ENCODE results near the gene MEGF11. TPM values are rescaled to one million over a fixed set of nuclear protein-coding genes. Genes with fewer than 3 reads are reported as not detected.

The MEGF11 gene
- total RNA-seq, 2 donors from 2014 or later = not detected

DNA sequence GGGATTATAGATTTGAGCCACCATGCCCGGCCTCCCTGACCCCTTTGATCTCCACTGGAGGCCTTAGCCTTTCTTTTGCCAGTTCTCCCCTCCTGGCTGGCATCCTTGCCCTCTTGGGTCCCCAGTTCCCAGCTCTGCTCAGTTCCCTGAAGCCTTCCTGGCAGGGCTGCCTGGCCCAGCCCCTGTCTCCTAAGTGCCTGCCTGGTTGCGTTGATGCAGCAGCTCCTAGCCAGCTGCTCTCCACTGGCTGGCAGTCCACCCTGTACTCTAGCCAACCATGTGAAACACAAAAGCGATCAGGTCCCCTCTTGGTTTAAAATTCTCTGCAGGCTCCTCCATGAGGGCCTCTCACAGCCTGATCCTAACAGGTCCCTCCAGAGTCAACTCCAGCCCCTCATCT lies 199.6 kb downstream of the MEGF11 start:
- intact Hi-C loops (cut with DNase I) = no loop called here
- Histone ChIP-seq H3K4me1 (no peaks in the 10 kb centered on the region), H3K4me3 (no peak overlapping the region), H3K27me3 (no peaks in the 10 kb centered on the region), H3K9me3 (no peaks in the 10 kb centered on the region), H3K36me3 (no peaks in the 10 kb centered on the region), H3K27ac (no peak overlapping the region), H3K9ac (ENCODE audit: low read depth in 2 of 2, low read length in 2 of 2) (no peak overlapping the region)
- TF ChIP-seq, protein P1, sequence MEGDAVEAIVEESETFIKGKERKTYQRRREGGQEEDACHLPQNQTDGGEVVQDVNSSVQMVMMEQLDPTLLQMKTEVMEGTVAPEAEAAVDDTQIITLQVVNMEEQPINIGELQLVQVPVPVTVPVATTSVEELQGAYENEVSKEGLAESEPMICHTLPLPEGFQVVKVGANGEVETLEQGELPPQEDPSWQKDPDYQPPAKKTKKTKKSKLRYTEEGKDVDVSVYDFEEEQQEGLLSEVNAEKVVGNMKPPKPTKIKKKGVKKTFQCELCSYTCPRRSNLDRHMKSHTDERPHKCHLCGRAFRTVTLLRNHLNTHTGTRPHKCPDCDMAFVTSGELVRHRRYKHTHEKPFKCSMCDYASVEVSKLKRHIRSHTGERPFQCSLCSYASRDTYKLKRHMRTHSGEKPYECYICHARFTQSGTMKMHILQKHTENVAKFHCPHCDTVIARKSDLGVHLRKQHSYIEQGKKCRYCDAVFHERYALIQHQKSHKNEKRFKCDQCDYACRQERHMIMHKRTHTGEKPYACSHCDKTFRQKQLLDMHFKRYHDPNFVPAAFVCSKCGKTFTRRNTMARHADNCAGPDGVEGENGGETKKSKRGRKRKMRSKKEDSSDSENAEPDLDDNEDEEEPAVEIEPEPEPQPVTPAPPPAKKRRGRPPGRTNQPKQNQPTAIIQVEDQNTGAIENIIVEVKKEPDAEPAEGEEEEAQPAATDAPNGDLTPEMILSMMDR (IDR thresholded peaks at IDR 0.05) = no peak
- no peak for DNase-seq

DNA sequence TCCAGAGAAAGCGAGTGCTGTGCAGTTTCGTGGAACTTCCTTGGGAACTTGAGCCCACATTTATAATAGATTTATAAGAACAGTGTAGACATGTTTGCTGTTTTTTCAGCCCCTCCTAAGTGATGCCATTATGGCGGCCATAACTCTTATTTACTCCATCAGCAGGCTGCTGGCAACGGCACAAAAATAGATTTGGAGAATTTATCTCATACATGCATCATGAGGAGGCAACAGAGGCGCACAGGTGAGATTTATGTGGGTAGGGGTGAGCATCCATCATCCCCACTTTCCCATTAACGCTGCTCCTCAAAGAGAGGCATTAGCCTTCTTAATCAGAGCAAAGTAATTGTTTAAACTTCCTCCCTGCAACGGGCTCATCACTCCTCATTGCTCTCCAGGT lies 201.7 kb downstream of the MEGF11 start:
- Histone ChIP-seq H3K36me3 (no peaks in the 10 kb centered on the region), H3K4me3 (no peak overlapping the region), H3K27ac (no peak overlapping the region), H3K4me1 (no peaks in the 10 kb centered on the region), H3K9me3 (no peaks in the 10 kb centered on the region), H3K27me3 (no peaks in the 10 kb centered on the region), H3K9ac (ENCODE audit: low read depth in 2 of 2, low read length in 2 of 2) (no peak overlapping the region)
- TF ChIP-seq, protein P1 (IDR thresholded peaks at IDR 0.05) = no peak
- intact Hi-C loops (cut with DNase I) = no loop called here
- no peak for DNase-seq

GRCh38 chr15:66050264-66050663 lies 203.3 kb downstream of the MEGF11 start:
- no peak for DNase-seq
- Histone ChIP-seq H3K9ac (ENCODE audit: low read depth in 2 of 2, low read length in 2 of 2) (no peak overlapping the region), H3K27ac (no peak overlapping the region), H3K27me3 (no peaks in the 10 kb centered on the region), H3K9me3 (no peaks in the 10 kb centered on the region), H3K36me3 (no peaks in the 10 kb centered on the region), H3K4me3 (no peak overlapping the region), H3K4me1 (no peaks in the 10 kb centered on the region)
- TF ChIP-seq, protein P1 (IDR thresholded peaks at IDR 0.05) = no peak
- intact Hi-C loops (cut with DNase I) = no loop called here

GRCh38 chr15:66049353-66049752 lies 204.2 kb downstream of the MEGF11 start:
- H3K27me3 ChIP-seq = no peaks in the 10 kb centered on the region
- intact Hi-C loops (cut with DNase I) = no loop called here
- DNase-seq = no peak
- TF ChIP-seq, protein P1 (IDR thresholded peaks at IDR 0.05) = no peak
- no peaks in the 10 kb centered on the region for H3K9me3 ChIP-seq
- H3K9ac ChIP-seq (ENCODE audit: low read depth in 2 of 2, low read length in 2 of 2) = no peak overlapping the region
- H3K4me1 ChIP-seq = no peaks in the 10 kb centered on the region
- H3K4me3 ChIP-seq = no peak overlapping the region
- H3K27ac ChIP-seq = no peak overlapping the region
- H3K36me3 ChIP-seq = no peaks in the 10 kb centered on the region

DNA sequence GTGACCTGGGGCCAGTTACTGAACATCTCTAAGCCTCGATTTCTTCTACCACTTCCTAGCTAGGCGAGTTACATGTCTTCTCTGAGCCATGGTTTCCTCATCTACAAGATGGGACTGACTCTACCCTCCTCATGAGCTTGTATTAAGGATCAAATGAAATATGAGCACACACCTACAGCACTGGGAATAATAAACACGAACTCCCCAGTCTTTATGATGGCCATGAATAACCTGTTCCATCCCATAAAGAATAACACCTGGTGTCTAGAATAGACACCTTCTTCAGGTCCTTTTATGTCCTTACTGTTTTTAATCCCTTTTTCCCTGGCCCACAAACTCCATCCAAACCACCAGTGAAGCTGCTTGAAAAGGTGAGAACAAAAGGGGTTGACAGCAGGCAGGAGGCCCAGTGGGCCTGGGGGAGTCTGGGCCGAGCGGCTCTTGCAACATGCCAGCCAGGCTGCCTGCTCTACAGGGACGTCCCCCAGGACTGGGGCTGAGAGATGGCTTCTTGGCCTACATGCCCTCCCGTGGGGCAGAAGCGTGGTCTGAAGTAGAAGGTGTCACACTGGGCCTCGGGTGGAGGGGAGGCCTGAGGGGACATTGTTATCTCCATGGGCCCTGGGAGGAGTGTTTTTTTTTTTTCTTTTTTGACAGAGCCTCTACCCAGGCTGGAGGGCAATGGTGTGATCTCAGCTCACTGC lies 206.1 kb downstream of the MEGF11 start:
- Histone ChIP-seq H3K9ac (ENCODE audit: low read depth in 2 of 2, low read length in 2 of 2) (no peak overlapping the region), H3K27me3 (no peaks in the 10 kb centered on the region), H3K9me3 (no peaks in the 10 kb centered on the region), H3K27ac (no peak overlapping the region), H3K36me3 (no peaks in the 10 kb centered on the region), H3K4me3 (no peak overlapping the region), H3K4me1 (no peaks in the 10 kb centered on the region)
- intact Hi-C loops (cut with DNase I) = no loop called here
- TF ChIP-seq, protein P1 (IDR thresholded peaks at IDR 0.05) = no peak
- DNase-seq = no peak
